Measurements from ENCODE around the gene EXOC6B. TPM values are rescaled to one million over a fixed set of nuclear protein-coding genes. Genes with fewer than 3 reads are reported as not detected.

Gene EXOC6B
- total and polyA plus RNA-seq, 10 of the 15 experiments (the other 5 are each of a cell fraction or from before 2014, with no cell fraction given): 0.23 to 2.2 (median 1.2) TPM

DNA sequence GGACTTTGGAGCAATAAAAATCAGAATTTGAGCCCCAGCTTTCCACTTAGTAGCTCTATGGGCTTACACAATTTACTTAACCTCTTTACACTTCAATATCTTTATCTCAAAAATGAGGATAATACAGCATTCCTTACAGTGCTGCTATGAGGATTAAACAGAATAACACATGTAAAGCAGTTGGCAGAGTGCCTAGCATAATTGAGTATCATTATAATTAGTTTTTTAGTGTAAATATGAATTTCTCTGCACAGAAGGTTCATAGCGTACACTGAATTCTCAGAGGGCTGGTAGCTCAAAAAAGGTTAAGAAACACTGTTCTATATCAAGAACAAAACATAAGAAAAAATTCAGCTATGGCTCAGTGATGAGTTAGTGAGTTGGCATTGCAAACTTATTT is 487.8 kb downstream of the EXOC6B start:
- no peak overlapping the region for H3K4me3 ChIP-seq
- ChIA-PET RAD21 (ENCODE audit: unreplicated experiment) (no interaction called here), CTCF (interaction anchor here (3.0 kb wide), 1 partner anchor 12 kb away, joined by 11 read pairs; no protein-coding TSS in a partner anchor), SMC1A (ENCODE audit: uncharacterized antibody, unreplicated experiment) (interaction anchor here (0.9 to 1.5 kb wide), 2 partner anchors 9 to 11 kb away, joined by 3 read pairs; no protein-coding TSS in a partner anchor), POLR2A (no interaction called here)
- no peak for DNase-seq (ENCODE audit: low read depth, low spot score)
- H3K36me3 ChIP-seq (ENCODE audit: control insufficient read depth in 2 of 2, insufficient read depth in 2 of 2, low read length in 1 of 2): no peaks in the 10 kb centered on the region
- no peak overlapping the region for H3K27ac ChIP-seq (ENCODE audit: control insufficient read depth, insufficient read depth)
- H3K9ac ChIP-seq (ENCODE audit: control insufficient read depth, insufficient read depth, low read length): no peak overlapping the region
- in situ Hi-C loops (cut with MboI) (no loop called here), intact Hi-C loops (cut with micrococcal nuclease; ENCODE audit: unreplicated experiment) (no loop called here)
- no peaks in the 10 kb centered on the region for H3K4me1 ChIP-seq (ENCODE audit: control insufficient read depth, insufficient read depth, low read length)
- 100% methylated on average over 1 of the region's 1 CpG for WGBS (ENCODE audit: insufficient coverage, insufficient replicate concordance, low lambda C conversion rate, missing lambda C conversion rate)
- no peak for FAIRE-seq
- BruUV-seq (replicated peaks): no TSS peak
- H3K27me3 ChIP-seq (replicated peaks in 1 of 2; ENCODE audit: control insufficient read depth in 2 of 2, insufficient read depth in 2 of 2, low read length in 1 of 2): no peaks in the 10 kb centered on the region
- H2AFZ ChIP-seq (ENCODE audit: control insufficient read depth, low read depth, low read length): no peak overlapping the region
- TF ChIP-seq SUZ12 (IDR thresholded peaks at IDR 0.05; ENCODE audit: unreplicated experiment) (no peak), CREB1 (IDR thresholded peaks at IDR 0.05; ENCODE audit: low read depth) (no peak), KLF5 (IDR thresholded peaks at IDR 0.05; ENCODE audit: partially characterized antibody) (no peak), FOXK2 (IDR thresholded peaks at IDR 0.05) (no peak), MTA2 (IDR thresholded peaks at IDR 0.05; ENCODE audit: low read depth) (no peak), NR2C2 (IDR thresholded peaks at IDR 0.05; ENCODE audit: borderline replicate concordance, control insufficient read depth, insufficient read length, low read depth) (no peak), IKZF2 (IDR thresholded peaks at IDR 0.05) (no peak), YBX1 (IDR thresholded peaks at IDR 0.05) (no peak), ETV6 (conservative IDR thresholded peaks at IDR 0.05 in 1 of 2, IDR thresholded peaks at IDR 0.05 in 1 of 2; ENCODE audit: borderline replicate concordance in 1 of 2, low read depth in 1 of 2) (no peak), ZSCAN29 (IDR thresholded peaks at IDR 0.05) (no peak)
- TF ChIP-seq, protein P1, sequence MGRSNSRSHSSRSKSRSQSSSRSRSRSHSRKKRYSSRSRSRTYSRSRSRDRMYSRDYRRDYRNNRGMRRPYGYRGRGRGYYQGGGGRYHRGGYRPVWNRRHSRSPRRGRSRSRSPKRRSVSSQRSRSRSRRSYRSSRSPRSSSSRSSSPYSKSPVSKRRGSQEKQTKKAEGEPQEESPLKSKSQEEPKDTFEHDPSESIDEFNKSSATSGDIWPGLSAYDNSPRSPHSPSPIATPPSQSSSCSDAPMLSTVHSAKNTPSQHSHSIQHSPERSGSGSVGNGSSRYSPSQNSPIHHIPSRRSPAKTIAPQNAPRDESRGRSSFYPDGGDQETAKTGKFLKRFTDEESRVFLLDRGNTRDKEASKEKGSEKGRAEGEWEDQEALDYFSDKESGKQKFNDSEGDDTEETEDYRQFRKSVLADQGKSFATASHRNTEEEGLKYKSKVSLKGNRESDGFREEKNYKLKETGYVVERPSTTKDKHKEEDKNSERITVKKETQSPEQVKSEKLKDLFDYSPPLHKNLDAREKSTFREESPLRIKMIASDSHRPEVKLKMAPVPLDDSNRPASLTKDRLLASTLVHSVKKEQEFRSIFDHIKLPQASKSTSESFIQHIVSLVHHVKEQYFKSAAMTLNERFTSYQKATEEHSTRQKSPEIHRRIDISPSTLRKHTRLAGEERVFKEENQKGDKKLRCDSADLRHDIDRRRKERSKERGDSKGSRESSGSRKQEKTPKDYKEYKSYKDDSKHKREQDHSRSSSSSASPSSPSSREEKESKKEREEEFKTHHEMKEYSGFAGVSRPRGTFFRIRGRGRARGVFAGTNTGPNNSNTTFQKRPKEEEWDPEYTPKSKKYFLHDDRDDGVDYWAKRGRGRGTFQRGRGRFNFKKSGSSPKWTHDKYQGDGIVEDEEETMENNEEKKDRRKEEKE (IDR thresholded peaks at IDR 0.05): no peak
- TF ChIP-seq, protein P2, sequence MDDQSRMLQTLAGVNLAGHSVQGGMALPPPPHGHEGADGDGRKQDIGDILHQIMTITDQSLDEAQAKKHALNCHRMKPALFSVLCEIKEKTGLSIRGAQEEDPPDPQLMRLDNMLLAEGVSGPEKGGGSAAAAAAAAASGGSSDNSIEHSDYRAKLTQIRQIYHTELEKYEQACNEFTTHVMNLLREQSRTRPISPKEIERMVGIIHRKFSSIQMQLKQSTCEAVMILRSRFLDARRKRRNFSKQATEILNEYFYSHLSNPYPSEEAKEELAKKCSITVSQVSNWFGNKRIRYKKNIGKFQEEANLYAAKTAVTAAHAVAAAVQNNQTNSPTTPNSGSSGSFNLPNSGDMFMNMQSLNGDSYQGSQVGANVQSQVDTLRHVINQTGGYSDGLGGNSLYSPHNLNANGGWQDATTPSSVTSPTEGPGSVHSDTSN (IDR thresholded peaks at IDR 0.05; ENCODE audit: insufficient replicate concordance, low read depth, low read length): no peak
- TF ChIP-seq, protein P3, sequence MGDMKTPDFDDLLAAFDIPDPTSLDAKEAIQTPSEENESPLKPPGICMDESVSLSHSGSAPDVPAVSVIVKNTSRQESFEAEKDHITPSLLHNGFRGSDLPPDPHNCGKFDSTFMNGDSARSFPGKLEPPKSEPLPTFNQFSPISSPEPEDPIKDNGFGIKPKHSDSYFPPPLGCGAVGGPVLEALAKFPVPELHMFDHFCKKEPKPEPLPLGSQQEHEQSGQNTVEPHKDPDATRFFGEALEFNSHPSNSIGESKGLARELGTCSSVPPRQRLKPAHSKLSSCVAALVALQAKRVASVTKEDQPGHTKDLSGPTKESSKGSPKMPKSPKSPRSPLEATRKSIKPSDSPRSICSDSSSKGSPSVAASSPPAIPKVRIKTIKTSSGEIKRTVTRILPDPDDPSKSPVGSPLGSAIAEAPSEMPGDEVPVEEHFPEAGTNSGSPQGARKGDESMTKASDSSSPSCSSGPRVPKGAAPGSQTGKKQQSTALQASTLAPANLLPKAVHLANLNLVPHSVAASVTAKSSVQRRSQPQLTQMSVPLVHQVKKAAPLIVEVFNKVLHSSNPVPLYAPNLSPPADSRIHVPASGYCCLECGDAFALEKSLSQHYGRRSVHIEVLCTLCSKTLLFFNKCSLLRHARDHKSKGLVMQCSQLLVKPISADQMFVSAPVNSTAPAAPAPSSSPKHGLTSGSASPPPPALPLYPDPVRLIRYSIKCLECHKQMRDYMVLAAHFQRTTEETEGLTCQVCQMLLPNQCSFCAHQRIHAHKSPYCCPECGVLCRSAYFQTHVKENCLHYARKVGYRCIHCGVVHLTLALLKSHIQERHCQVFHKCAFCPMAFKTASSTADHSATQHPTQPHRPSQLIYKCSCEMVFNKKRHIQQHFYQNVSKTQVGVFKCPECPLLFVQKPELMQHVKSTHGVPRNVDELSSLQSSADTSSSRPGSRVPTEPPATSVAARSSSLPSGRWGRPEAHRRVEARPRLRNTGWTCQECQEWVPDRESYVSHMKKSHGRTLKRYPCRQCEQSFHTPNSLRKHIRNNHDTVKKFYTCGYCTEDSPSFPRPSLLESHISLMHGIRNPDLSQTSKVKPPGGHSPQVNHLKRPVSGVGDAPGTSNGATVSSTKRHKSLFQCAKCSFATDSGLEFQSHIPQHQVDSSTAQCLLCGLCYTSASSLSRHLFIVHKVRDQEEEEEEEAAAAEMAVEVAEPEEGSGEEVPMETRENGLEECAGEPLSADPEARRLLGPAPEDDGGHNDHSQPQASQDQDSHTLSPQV (IDR thresholded peaks at IDR 0.05): no peak
- H4K20me1 ChIP-seq (ENCODE audit: control insufficient read depth, insufficient read depth): no peaks in the 10 kb centered on the region
- ATAC-seq: no peak
- no peaks in the 10 kb centered on the region for H3K79me2 ChIP-seq (ENCODE audit: control insufficient read depth, insufficient read depth, low read length)
- H3K9me3 ChIP-seq (replicated peaks; ENCODE audit: control insufficient read depth, insufficient read depth, low read length): no peaks in the 10 kb centered on the region
- no peak overlapping the region for H3K4me2 ChIP-seq (ENCODE audit: control insufficient read depth, insufficient read depth)

All from GM12878 (cell line).